Fibroblast of skin of back (primary cell): ENCODE data around the gene ANO1.
"Not testable (repeated sequence)": the region's sequence is repeated elsewhere in the genome, so short reads cannot be mapped to it uniquely, and the experiment has no call there.

Experiments used
- DNase-seq: peaks from one replicate; pipeline ENCODE4 v3.0.0-alpha.2; 2013

Gene ANO1

DNA sequence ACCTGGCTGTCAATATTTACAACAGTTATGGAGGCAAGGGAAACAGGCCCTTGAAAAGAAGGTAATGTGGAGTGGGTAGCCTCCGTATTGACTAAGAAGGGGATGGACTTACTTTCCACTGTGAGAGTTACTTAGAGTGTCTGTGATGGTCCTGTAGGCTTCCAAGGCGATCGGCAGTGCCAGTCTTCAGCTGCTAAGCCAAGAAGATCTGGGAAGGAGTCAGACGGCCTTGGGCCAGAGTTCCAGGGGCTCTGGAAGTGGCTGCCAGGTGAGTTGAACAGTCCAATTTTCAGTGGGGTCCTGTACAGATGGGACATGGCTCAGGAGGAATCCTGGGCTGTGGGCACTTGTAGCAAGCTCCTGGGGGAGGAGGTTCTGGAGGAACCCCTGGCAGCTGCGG, 139.3 kb downstream of the ANO1 start:
- not testable (repeated sequence) for DNase-seq

DNA sequence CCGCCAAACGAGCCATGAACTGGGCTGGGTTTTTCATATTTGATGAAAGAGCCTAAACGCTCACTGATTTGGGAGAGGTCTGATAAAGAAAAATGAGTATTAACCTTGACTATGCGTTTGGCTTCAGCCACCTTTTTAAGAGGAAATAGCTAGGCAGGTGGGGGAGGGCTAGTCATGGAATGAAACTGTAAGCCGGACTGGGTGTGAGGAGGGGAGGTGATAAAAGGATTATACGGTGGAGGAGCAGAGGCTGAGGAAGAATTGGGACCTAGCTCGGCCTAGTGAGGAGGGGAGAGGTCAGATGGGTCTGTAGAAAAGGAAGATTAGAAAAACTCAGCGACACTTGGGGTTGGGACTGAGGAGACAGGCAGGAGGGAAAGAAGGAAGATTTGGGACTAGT, 140.0 kb downstream of the ANO1 start:
- DNase-seq = not testable (repeated sequence)

DNA sequence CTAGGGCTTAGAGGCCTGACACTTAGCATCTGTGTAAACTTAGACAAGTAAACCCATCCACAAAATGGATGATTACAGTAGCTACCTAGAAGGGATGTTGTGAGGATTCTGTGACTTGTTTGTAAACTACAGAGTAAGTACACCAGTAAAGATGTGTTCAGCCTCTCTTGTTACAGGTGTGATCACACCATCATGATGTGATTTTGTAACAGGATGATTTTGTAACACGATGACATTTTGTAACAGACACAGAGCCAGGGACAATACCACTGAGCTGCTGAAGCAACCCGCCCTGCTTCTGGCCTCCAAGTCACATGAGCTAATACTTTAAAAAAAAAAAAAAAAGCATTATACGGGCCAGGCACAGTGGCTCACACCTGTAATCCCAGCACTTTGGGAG, 142.0 kb downstream of the ANO1 start:
- DNase-seq = no peak

DNA sequence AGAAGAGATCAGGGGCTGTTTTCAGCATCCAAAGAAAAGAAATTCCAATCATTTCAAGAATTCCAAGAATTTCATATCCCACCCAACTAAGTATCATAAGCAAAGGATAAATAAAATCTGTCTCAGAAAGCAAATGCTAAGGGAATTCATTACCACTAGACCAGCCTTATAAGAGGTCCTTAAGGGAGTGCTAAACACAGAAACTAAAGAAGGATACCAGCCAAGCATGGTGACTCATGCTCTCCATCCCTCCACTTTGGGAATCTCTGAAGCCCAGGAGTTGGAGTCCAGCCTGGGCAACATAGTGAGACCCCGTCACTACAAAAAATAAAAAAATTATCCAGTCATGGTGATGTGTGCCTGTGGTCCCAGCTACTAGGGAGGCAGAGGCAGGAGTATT, 142.8 kb downstream of the ANO1 start:
- peak; percentile 52 for DNase-seq

DNA sequence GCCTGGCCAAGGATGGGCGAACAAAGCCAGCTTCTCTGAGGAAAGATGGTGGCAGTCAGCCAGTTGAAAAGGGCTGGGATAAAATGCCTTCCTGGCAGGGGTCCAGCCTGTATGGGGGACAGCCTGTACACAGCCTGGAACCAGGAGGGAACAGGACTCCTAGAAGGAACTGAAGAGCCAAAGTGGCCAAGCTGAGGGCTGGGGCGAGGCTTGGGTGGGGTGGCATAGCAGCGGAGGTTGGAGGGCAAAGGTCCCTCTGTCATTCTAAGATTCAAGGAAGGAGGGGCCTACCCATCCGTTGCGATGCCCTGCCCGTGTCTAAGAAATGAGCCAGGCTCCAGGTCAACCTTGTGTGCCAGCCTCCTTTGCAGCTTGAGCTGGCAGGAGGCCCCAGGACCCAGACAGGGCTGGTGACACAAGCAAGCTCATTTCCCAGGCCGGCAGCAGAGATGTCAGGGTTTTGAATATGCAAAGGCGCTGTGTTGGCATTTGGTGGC, 147.6 kb downstream of the ANO1 start:
- DNase-seq = no peak

DNA sequence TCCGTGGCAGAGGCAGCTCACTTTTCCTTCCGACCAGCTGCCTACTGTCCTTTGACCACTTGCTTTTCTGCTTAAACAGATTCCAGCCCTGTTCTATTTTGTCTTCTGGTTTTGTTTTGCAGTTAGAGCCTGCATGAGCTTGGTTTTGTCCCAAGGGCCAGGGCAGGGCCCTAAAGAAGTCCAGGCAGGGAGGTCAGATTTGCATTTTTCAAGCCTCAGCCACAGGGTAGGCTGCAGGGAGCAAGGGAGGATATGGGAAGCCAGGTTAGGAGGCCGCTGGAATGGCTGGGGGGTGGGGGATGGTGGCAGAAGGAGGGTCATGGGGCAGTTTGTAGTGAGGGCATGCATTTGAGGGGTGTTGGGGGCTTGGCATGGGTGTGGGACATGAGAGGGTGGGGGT, 148.1 kb downstream of the ANO1 start:
- DNase-seq = no peak

DNA sequence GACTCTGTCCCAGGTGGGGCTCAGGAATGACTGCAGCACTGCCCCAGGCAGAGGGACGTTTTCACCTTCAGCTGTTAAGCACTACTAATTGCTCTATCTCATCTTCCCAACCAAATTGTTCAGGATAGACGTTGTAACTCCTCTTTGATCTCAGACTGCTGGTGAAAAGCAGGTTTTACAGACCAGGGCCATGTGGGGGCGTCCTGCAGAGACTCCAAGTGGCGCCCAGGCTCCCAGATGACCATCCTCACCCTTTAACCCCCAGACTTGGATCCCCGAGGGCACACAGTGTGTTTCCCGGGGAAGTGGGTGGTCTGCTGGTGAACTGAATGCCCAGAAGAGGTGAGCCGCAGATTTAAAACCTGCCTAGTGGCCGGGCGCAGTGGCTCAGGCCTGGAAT, 148.8 kb downstream of the ANO1 start:
- DNase-seq = no peak

DNA sequence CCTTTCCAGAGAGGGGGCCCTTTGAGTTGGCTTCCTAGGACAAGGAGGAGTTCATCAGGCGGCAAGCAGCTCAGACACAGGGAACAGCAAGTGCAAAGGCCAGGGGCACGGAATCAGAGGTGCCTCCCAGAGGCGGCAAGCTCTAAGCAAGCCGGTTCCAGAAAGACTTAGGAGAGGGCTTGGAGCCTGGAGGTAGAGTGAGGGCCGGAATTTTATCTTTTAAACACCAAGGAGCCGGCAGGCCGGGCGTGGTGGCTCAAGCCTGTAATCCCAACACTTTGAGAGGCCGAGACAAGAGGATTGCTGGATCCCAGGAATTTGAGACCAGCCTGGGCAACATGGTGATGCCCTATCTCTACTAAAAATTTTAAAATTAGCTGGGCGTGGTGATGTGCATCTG, 151.6 kb downstream of the ANO1 start:
- DNase-seq = no peak

DNA sequence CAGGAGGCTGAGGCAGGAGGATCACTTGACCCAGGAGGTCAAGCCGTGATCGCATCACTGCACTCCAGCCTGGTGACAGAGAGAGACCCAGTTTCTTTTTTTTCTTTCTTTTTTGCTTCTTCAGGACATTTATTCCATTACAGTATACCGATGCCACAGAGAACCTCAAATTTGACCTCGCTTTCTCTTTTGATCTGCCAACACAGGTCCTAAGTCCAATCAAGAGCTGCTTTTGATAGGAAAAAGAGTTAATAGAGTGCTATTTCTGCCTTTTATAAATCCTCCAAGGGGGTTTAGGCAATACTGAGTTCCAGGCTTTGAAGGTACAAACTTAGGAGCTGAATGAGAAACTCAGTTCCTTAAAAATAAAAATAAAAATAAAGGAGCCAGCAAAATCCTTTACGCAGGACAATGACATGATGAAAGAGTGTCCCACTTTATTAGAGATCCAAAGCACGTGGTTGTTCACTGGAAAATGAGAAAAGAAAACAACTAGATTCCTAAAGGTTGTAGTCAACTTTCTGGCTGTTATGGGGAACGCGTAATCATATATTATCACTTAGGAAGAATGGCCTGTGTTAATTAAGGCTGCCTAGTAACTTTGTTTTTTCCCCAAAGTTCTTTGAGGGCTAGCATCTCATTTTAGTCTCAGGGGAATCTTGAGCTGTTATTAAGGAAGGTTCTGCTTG, 152.2 kb downstream of the ANO1 start:
- DNase-seq = peak; percentile 59

DNA sequence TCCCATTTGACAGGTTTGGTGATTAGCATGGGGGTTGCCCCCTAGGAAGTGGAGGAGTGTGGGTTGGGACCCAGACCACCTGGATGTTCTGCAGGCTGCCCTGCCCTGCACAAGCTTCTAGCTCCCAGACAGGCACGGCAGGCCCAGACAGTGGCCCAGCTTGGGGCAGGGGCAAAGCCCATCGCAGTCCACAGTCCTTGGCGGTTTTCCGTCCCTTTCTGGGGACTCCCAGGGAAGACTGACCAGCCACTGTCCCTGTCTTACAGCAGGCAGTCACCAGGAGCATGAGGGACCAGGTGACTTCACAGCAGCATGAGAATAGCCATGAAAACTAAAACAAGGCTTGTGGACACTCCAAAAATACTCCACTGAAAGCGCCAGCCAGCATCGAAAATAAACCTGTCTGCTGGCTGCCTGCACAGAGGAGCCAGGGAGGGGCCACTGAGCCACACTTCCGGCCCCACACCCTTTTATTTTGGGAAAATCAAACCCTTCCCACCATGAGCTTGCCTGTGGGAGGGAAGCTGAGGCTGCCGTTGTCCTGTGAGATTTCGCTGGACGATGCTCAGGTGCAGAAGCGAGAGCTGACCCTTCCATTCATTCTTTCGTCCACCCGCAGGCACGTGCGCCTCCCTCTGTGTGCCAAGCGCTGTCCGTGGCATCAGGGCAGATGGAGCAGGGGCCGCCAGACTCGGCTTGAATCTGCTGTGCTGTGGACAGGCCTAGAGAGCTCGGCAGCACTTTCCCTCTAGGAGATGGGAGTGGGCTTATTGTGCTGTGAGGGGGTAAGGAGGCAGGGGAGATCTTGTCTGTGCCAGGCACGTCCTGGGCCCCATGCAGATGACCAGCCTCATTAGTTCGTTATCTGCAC, 153.0 kb downstream of the ANO1 start:
- DNase-seq = no peak

DNA sequence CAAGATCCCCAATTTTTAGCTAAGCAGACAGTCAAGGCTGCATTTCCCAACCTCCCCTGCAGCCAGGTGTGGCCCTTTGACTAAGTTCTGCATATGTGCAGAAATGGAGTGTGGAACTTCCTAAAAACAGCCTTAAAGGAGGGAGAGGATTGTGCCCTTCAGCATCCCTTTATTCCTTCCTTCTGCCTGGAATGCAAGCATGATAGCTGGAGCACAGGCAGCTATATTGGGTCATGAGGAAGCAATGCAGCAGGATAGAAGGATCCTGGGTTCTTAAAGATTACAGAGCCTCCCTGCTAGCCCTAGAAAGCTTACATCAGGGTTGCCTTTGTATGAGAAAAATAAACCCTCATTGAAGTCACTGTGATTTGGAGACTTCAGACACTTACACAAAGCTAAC, 154.9 kb downstream of the ANO1 start:
- no peak for DNase-seq

DNA sequence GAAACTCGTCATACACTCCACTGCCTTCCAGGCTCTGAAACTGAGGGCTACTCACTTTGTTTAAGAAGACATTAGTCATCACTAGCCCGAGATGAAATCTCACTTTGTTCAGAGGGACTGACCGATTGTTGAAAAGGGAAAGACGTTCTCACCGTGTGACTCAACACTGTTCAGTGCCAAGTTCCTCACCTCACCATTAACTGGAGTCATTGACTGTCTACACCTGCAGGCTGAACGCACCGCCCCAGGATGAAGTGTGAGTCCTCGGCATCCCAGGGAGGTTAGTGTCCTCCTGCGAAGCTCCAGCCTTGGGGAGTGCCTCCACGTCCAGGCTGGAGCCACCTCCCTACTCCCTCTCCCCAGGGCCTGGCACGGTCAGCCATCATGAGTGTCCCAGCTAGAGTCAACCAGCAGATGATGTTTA, 155.4 kb downstream of the ANO1 start:
- DNase-seq = peak; percentile 68

DNA sequence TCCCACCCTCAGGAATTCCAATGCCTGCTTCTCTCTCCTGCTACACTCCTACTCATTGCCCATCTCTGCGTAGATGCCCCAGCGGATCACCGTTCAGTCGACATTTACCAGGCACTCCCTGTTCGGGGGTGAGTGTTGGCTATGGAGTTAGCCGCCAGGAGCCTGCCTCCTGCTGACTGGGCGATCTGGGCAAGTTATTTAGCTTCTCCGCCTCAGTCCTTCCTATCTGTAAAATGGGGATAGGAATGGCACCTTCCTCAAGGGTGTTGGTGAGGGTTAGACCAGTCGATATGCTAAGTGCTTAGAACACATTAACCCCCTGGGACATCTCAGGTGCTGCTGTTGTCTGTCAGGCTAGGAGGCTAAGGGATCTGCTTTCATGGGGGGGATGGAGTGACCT, 155.8 kb downstream of the ANO1 start:
- DNase-seq = no peak
